Stromal cell of bone marrow (primary cell): ENCODE data around the gene IMMT.
"Not testable (repeated sequence)": the region's sequence is repeated elsewhere in the genome, so short reads cannot be mapped to it uniquely, and the experiment has no call there.

ENCODE experiments used
- DNase-seq: peaks from one replicate; pipeline ENCODE4 v3.0.0-alpha.2; 2012; ENCODE audit warnings: low read depth

IMMT gene

GRCh38 chr2:86200564-86200963, 5.3 kb upstream of the IMMT start:
- DNase-seq, result not testable (repeated sequence)

- DNase-seq, result no peak
These were observed 4.5 kb upstream of the IMMT start for GRCh38 chr2:86199834-86200177.

- DNase-seq, result no peak
These were observed 636 bp upstream of the IMMT start for GRCh38 chr2:86195808-86196387.

- no peak for DNase-seq
These were observed 559 bp downstream of the IMMT start for GRCh38 chr2:86194751-86195054.

- no peak for DNase-seq
These were observed 1.2 kb downstream of the IMMT start for GRCh38 chr2:86193901-86194567.

GRCh38 chr2:86189782-86190416, 5.4 kb downstream of the IMMT start:
- no peak for DNase-seq

- no peak for DNase-seq
These were observed 8.8 kb downstream of the IMMT start for GRCh38 chr2:86186431-86186830.

- DNase-seq, result no peak
These were observed 9.6 kb downstream of the IMMT start for GRCh38 chr2:86185517-86186212.

- no peak for DNase-seq
These were observed 18.7 kb downstream of the IMMT start for GRCh38 chr2:86176597-86176996.

GRCh38 chr2:86175828-86176227, 19.4 kb downstream of the IMMT start:
- DNase-seq, result no peak

- DNase-seq, result no peak
These were observed 20.8 kb downstream of the IMMT start for GRCh38 chr2:86174445-86174844.

GRCh38 chr2:86172610-86173009, 22.7 kb downstream of the IMMT start:
- no peak for DNase-seq

GRCh38 chr2:86171295-86171694, 24.0 kb downstream of the IMMT start:
- DNase-seq, result no peak

- no peak for DNase-seq
These were observed 24.8 kb downstream of the IMMT start for GRCh38 chr2:86170449-86170848.

GRCh38 chr2:86160156-86160952, 34.9 kb downstream of the IMMT start:
- DNase-seq, result no peak

GRCh38 chr2:86158286-86158685, 37.0 kb downstream of the IMMT start:
- no peak for DNase-seq

GRCh38 chr2:86157009-86157556, 38.2 kb downstream of the IMMT start:
- no peak for DNase-seq

- no peak for DNase-seq
These were observed 44.8 kb downstream of the IMMT start for GRCh38 chr2:86150502-86150901.

GRCh38 chr2:86147793-86148192, 47.5 kb downstream of the IMMT start:
- DNase-seq, result no peak

- no peak for DNase-seq
These were observed 51.2 kb downstream of the IMMT start for GRCh38 chr2:86143926-86144685.

GRCh38 chr2:86143307-86143706, 52.0 kb downstream of the IMMT start:
- no peak for DNase-seq
